ENCODE results near the gene EEPD1.

EEPD1 gene

DNA sequence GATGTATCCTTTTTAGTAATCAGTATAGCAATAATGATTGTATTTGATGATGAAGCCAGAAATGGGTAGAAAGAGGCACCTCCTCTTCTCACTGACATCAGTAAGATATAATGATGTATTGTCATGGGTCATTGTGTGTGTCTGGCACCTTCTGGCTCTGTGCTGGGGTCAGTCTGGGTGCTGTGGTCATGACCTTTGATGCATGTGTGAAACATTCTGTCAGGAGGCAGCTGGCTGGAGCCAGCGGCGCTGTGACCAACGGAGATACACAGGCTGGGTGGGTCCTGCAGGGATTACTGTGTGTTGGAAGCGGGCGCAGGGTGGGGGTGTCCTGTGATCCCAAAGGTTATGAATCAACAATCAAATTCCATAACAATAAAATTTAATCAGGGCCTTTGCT is 35.2 kb downstream of the EEPD1 start:
- H3K27ac ChIP-seq: no peak overlapping the region
- H3K4me3 ChIP-seq (ENCODE audit: low read depth, low read length): no peak overlapping the region
- TF ChIP-seq, protein P1, sequence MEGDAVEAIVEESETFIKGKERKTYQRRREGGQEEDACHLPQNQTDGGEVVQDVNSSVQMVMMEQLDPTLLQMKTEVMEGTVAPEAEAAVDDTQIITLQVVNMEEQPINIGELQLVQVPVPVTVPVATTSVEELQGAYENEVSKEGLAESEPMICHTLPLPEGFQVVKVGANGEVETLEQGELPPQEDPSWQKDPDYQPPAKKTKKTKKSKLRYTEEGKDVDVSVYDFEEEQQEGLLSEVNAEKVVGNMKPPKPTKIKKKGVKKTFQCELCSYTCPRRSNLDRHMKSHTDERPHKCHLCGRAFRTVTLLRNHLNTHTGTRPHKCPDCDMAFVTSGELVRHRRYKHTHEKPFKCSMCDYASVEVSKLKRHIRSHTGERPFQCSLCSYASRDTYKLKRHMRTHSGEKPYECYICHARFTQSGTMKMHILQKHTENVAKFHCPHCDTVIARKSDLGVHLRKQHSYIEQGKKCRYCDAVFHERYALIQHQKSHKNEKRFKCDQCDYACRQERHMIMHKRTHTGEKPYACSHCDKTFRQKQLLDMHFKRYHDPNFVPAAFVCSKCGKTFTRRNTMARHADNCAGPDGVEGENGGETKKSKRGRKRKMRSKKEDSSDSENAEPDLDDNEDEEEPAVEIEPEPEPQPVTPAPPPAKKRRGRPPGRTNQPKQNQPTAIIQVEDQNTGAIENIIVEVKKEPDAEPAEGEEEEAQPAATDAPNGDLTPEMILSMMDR (IDR thresholded peaks at IDR 0.05; ENCODE audit: low read depth, low read length): no peak
- H3K36me3 ChIP-seq: no peaks in the 10 kb centered on the region
- DNase-seq: no peak
- no peaks in the 10 kb centered on the region for H3K27me3 ChIP-seq (ENCODE audit: insufficient read depth, low read depth, severe bottlenecking)
- H3K9me3 ChIP-seq (ENCODE audit: severe bottlenecking): no peaks in the 10 kb centered on the region

DNA sequence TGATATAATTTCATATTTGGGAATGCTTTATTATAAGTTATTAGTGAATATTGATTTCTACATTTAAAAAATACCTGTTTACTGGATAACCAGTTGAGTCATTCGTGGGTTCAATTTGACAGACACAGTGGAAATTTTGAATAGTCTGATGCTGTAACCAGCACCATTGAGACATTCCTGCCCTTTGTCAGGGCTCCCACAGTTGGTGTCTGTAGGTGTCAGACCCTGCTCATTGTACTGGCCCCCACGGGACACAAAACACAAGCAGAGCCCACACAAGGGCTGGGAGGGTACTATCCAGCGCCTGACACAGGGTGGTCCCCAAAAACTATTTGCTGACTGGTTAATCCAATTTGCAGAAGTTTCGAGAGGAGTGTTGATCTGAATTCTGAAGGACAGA is 35.9 kb downstream of the EEPD1 start:
- TF ChIP-seq, protein P1 (IDR thresholded peaks at IDR 0.05; ENCODE audit: low read depth, low read length): no peak

DNA sequence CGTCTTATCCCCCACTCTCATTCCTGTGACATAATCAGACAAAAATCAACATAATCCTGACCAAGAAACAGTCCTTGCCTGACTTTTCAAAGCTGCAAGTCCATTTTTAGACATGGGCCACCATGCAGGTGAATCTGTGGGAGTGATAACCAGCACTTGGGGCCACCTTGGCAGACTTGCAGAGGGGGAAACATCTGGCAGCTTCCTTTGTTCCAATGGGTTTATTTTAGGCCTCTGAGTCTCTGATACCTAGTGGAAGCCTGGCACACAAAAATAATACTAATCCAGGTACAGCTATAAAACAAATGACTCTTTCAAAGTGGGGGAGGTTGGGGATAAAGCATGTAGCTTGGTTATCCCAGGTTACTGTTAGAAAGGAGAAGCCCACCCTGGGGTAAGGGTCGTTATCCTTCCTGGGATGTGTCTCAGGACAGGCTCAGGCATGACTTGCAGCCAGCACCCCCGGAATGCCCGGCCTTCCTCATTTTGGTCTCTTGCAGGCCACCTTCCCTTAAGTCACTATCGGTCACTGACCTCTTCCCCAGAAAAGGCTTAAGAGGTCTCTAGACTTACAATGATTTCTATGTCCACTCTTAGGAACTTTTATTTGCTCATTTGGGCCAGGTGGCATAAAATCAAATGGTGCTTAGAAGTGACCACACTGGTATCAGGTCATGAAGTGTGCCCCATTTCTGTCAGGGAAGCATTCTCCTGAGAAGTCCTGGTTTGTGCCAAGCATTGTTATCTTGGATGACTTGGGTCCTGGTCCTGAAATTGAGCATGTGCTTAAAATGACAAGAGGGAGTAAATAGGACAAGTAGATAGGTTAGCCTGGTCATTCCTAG is 37.6 kb downstream of the EEPD1 start:
- Histone ChIP-seq H3K4me3 (ENCODE audit: low read depth, low read length) (no peak overlapping the region), H3K27me3 (ENCODE audit: insufficient read depth, low read depth, severe bottlenecking) (no peaks in the 10 kb centered on the region), H3K36me3 (no peaks in the 10 kb centered on the region), H3K9me3 (ENCODE audit: severe bottlenecking) (no peaks in the 10 kb centered on the region), H3K27ac (no peak overlapping the region)
- TF ChIP-seq, protein P1 (IDR thresholded peaks at IDR 0.05; ENCODE audit: low read depth, low read length): no peak
- no peak for DNase-seq

More for the DNA sequence above, 35.9 kb downstream of the EEPD1 start:
- Histone ChIP-seq H3K4me3 (ENCODE audit: low read depth, low read length) (no peak overlapping the region), H3K27ac (no peak overlapping the region), H3K9me3 (ENCODE audit: severe bottlenecking) (no peaks in the 10 kb centered on the region), H3K27me3 (ENCODE audit: insufficient read depth, low read depth, severe bottlenecking) (no peaks in the 10 kb centered on the region), H3K36me3 (no peaks in the 10 kb centered on the region)
- DNase-seq: no peak

- H3K27ac ChIP-seq: no peak overlapping the region
- H3K36me3 ChIP-seq: no peaks in the 10 kb centered on the region
- H3K27me3 ChIP-seq (ENCODE audit: insufficient read depth, low read depth, severe bottlenecking): no peaks in the 10 kb centered on the region
- TF ChIP-seq, protein P1 (IDR thresholded peaks at IDR 0.05; ENCODE audit: low read depth, low read length): no peak
- H3K4me3 ChIP-seq (ENCODE audit: low read depth, low read length): no peak overlapping the region
- no peaks in the 10 kb centered on the region for H3K9me3 ChIP-seq (ENCODE audit: severe bottlenecking)
- no peak for DNase-seq
Observed at GRCh38 chr7:36191292-36191920, 38.4 kb downstream of the EEPD1 start.

DNA sequence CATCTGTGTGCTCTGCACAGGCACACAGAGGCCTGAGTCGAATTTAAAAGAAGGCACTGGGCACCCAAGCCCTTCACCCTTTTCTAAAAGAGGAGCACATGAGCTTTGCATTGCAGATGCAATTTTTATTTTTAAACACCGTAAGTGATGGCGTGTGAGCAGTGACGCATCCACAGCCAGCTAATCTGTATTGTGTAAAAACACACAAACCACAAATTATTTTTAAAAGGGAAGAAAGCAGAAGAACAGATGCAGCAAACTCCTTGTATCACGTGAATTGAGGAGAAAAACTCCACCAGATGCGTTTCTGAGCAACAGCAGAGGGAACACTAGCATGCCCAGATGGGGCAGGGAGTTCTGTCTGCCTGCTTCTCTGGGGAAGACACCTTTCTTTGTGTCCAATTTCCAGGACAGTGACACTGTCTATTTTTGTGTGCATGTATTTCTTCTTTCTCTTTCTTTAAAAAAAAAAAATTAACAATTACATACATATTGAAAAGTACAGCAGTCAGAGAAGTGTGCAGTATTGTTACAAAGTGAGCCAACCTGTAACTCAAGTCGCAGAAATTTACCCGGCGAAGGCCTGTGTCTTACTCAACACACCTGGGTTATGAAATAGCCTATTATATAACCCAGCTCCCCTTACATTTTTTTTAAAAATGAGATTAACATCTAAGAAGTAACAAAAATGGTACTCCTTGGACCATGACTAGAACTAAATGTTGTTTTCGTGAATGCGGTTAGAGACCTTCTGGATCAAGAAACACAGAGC is 39.2 kb downstream of the EEPD1 start:
- no peak overlapping the region for H3K4me3 ChIP-seq (ENCODE audit: low read depth, low read length)
- TF ChIP-seq, protein P1 (IDR thresholded peaks at IDR 0.05; ENCODE audit: low read depth, low read length): no peak
- H3K36me3 ChIP-seq: no peaks in the 10 kb centered on the region
- no peak overlapping the region for H3K27ac ChIP-seq
- no peak for DNase-seq
- H3K27me3 ChIP-seq (ENCODE audit: insufficient read depth, low read depth, severe bottlenecking): no peaks in the 10 kb centered on the region
- no peaks in the 10 kb centered on the region for H3K9me3 ChIP-seq (ENCODE audit: severe bottlenecking)
